ENCODE data around the gene ZDHHC11B.

DNA sequence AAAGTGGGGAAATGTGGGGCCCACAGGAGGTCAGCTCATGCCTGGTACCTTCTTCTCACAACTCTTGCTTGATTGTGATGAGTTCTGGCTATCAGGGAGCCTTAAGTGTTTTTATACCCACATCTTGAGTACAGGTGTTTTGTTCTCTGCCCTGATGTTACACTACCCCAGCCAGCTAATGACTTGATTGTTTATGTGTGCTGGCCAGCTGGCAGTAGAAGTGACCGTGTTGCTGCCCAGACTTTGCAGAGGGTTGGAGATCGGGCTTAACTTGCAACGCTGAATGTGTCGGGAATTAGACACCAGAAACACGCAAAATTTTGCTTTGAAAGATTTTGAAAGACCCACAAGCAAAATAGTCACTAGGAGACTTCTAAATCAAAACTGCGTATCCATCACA, 16.9 kb upstream of the ZDHHC11B start:
- no peak for TF ChIP-seq CTCF (IDR thresholded peaks at IDR 0.05)
- TF ChIP-seq POLR2AphosphoS5 (IDR thresholded peaks at IDR 0.05): no peak
- no peak for TF ChIP-seq EP300 (IDR thresholded peaks at IDR 0.05)
- no peak for TF ChIP-seq POLR2A (IDR thresholded peaks at IDR 0.05)

Measured in stomach (tissue), 4 donors.